Dermis microvascular lymphatic vessel endothelial cell (primary cell): ENCODE measurements around the gene IL2RA. TPM values are rescaled to one million over a fixed set of nuclear protein-coding genes. Genes with fewer than 3 reads are reported as not detected.
"Not testable (repeated sequence)": the region's sequence is repeated elsewhere in the genome, so short reads cannot be mapped to it uniquely, and the experiment has no call there.

Experiments used
- DNase-seq, 2 donors: peaks; one replicate each; pipeline versions ENCODE4 v3.0.0 to v3.0.0-alpha.2; 2010; ENCODE audit warnings: low read depth in 2 of 2
- total RNA-seq: library from RNA; depleted of rRNA; stranded (reverse); fragments of >200 nt; gene quantifications from 2 replicates; pipeline ENCODE4 v1.2.1, GENCODE V29; 2014

The IL2RA gene
- total RNA-seq, 1 donor from 2014 or later: not detected

DNA sequence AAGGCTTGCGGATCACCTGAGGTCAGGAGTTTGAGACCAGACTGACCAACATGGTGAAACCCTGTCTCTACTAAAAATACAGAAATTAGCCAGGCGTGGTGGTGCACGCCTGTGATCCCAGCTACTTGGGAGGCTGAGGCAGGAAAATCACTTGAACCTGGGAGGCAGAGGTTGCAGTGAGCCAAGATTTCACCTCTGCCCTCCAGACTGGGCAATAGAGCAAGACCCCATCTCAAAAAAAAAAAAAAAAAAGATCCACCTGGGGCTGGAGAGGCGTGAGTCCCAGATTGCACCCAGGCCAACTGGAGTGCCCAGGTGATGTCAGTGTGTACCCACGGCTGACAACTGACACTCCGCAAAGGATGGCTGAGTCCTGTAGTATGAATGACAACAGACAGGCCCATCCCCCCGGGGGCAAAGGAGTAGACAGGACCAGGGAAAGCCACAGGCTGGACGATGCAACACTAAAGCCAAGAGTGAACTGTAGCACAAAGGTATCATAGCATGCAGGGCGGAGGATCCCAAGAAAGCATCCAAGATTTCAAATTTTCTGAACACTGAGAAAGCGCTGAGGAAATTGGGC is 99.7 kb downstream of the IL2RA start:
- not testable (repeated sequence) for DNase-seq

DNA sequence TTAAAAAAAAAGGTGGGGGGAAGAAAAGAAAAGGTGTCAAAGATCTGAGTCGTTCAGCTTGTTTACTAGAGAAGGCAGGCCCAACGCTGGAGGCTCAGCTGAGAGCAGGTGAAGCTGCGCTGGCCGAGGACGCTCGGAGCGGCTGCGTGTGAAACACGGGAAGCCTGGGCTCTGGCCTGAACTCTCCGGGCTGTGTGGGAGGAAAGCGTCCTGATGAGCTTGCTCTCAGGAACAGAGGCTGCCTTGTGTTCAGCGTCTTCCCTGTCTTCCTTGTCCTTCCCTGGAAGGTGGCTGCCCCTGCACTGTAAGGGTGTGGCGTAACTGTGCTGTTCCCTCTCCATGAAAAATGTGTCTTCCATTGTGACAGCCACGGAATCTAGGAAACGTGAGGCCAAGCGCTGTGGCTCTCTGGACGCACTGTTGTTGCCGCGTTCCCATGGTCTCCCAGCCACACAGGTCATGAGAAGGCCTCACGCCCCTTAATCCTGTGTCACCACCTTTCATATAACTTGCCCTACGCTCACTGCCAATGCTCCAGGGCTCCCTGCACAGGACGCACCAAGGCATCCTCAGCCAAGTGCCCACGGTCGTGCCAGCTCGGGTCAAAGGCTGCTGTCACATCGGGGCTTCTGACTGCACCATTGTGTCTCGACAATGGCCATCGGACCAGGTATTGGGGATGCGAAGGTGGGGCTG is 100.6 kb downstream of the IL2RA start:
- DNase-seq: no peak

DNA sequence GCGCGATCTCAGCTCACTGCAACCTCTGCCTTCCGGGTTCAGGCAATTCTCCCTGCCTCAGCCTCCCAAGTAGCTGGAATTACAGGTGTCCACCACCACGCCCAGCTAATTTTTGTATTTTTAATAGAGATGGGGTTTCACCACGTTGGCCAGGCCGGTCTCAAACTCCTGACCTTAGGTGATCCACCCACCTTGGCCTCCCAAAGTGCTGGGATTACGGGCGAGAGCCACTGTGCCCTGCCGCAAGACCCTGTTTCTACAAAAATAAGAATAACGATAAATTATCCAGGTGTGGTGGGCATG is 101.2 kb downstream of the IL2RA start:
- DNase-seq: not testable (repeated sequence)

Other genes with a start within 250 kb of the IL2RA start
- gene GDI2, start 248.9 kb downstream of the IL2RA start, total RNA-seq: 375 and 522 TPM in 2 replicates
- gene ANKRD16, start 172.5 kb downstream of the IL2RA start, total RNA-seq: 4.5 and 5.7 TPM in 2 replicates
- 61.6 and 87.5 TPM in 2 replicates for gene FBH1, start 172.1 kb downstream of the IL2RA start, total RNA-seq
- gene IL15RA, start 84.8 kb downstream of the IL2RA start, total RNA-seq: 8.6 and 18.0 TPM in 2 replicates
- 25.9 and 29.5 TPM in 2 replicates for gene RBM17, start 26.7 kb upstream of the IL2RA start, total RNA-seq
- gene PFKFB3, start 140.6 kb upstream of the IL2RA start, total RNA-seq: 24.5 and 25.3 TPM in 2 replicates